ENCODE results near the gene HESX1. TPM values are rescaled to one million over a fixed set of nuclear protein-coding genes. Genes with fewer than 3 reads are reported as not detected.

HESX1 gene
- total RNA-seq, 1 donor from 2014 or later = 2.0 TPM

- DNase-seq (ENCODE audit: extremely low spot score, unreplicated experiment) = peak; percentile 51
- no peak overlapping the region for H3K27ac Mint-ChIP-seq (ENCODE audit: unreplicated experiment)
- TF ChIP-seq, protein P1, sequence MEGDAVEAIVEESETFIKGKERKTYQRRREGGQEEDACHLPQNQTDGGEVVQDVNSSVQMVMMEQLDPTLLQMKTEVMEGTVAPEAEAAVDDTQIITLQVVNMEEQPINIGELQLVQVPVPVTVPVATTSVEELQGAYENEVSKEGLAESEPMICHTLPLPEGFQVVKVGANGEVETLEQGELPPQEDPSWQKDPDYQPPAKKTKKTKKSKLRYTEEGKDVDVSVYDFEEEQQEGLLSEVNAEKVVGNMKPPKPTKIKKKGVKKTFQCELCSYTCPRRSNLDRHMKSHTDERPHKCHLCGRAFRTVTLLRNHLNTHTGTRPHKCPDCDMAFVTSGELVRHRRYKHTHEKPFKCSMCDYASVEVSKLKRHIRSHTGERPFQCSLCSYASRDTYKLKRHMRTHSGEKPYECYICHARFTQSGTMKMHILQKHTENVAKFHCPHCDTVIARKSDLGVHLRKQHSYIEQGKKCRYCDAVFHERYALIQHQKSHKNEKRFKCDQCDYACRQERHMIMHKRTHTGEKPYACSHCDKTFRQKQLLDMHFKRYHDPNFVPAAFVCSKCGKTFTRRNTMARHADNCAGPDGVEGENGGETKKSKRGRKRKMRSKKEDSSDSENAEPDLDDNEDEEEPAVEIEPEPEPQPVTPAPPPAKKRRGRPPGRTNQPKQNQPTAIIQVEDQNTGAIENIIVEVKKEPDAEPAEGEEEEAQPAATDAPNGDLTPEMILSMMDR (IDR thresholded peaks at IDR 0.05) = no peak
- peaks cover 51% of the 10 kb centered on the region for H3K27me3 Mint-ChIP-seq (ENCODE audit: unreplicated experiment)
- H3K36me3 Mint-ChIP-seq (ENCODE audit: unreplicated experiment) = no peaks in the 10 kb centered on the region
- no peaks in the 10 kb centered on the region for H3K9me3 Mint-ChIP-seq (ENCODE audit: unreplicated experiment)
- peaks cover 8% of the 10 kb centered on the region for H3K4me1 Mint-ChIP-seq (ENCODE audit: unreplicated experiment)
- no peak overlapping the region for H3K4me3 Mint-ChIP-seq (ENCODE audit: unreplicated experiment)
Measured at GRCh38 chr3:57168151-57168550, 31.6 kb downstream of the HESX1 start.

DNA sequence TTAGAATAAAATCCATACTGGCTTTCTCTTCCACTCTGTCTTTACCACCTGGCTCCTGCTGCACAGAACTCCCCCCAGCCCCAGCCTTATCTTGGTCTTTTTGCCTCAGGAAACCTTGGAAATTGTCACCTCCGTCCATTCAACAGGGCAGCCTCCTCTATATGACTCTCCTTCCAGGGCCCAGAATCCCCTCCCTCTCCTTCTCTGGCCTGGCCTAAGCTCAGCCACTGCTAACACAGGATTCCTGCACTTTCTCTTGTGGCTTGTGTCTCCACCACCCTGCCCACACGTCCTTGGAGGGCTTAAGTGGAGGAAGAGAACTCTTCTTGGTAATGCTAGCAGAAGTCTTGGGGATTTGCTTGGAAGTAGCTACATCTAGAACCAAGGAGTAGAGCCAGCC, 33.1 kb downstream of the HESX1 start:
- H3K9me3 Mint-ChIP-seq (ENCODE audit: unreplicated experiment) = no peaks in the 10 kb centered on the region
- TF ChIP-seq, protein P1 (IDR thresholded peaks at IDR 0.05) = no peak
- H3K36me3 Mint-ChIP-seq (ENCODE audit: unreplicated experiment) = no peaks in the 10 kb centered on the region
- H3K4me1 Mint-ChIP-seq (ENCODE audit: unreplicated experiment) = peaks cover 8% of the 10 kb centered on the region
- peak; percentile 44 for DNase-seq (ENCODE audit: extremely low spot score, unreplicated experiment)
- H3K27ac Mint-ChIP-seq (ENCODE audit: unreplicated experiment) = no peak overlapping the region
- no peak overlapping the region for H3K4me3 Mint-ChIP-seq (ENCODE audit: unreplicated experiment)
- H3K27me3 Mint-ChIP-seq (ENCODE audit: unreplicated experiment) = peaks cover 58% of the 10 kb centered on the region

GRCh38 chr3:57165641-57166040, 34.1 kb downstream of the HESX1 start:
- Mint-ChIP-seq H3K36me3 (ENCODE audit: unreplicated experiment) (no peaks in the 10 kb centered on the region), H3K27me3 (ENCODE audit: unreplicated experiment) (peaks cover 53% of the 10 kb centered on the region), H3K4me1 (ENCODE audit: unreplicated experiment) (peaks cover 17% of the 10 kb centered on the region), H3K4me3 (ENCODE audit: unreplicated experiment) (no peak overlapping the region), H3K27ac (ENCODE audit: unreplicated experiment) (no peak overlapping the region), H3K9me3 (ENCODE audit: unreplicated experiment) (no peaks in the 10 kb centered on the region)
- no peak for DNase-seq (ENCODE audit: extremely low spot score, unreplicated experiment)
- TF ChIP-seq, protein P1 (IDR thresholded peaks at IDR 0.05) = no peak

DNA sequence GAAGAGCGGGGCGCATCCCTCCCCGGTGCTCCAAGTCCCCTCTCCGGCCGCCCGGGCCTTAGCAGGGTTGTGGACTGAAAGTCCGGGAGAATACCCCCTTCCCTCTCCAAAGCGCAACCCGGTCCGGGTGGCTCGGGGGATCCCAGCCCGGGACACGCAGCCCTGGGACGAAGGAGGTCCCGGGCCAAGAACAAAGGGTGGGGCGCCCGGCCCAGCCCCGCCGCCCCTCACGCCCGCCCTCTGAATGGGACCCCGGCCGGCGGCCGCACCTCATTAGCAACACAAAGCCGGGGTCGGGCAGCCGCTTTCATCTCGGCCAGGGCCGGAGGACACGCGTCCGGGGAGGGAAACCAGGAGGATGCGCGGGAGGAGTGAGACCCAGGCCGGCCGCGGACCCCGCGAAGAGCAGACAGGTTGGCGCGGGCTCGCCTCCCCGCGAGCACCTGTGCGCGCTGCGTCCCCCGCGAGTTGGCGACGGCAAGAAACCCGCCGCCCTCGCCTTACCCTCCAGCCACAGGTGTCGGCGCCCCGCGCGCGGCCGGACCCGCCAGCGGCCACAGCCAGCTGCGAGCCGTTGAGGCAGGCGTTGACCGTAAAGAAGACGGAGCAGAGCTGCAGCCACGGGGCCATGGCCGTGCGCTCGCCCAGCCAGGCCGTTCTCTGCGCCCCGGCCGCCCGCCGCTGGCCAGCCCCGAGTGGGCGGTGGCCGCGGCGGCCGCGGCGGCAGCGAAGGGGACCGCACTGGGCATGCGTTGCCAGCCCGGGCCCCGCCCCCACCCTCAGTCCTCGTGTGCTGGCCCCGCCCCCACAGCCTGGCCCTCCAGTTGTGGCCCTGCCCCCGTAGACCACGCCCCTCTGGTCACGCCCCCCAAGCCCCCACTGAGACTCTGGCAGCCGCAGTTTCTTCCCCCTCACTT, 34.9 kb downstream of the HESX1 start, which contains the start of gene IL17RD:
Gene IL17RD, minus strand, starts transcription at position 697 of the 917 bp plus-strand sequence. Its CDS starts 67 bp downstream, at position 630.
- Mint-ChIP-seq H3K4me1 (ENCODE audit: unreplicated experiment) (peaks cover 18% of the 10 kb centered on the region), H3K4me3 (ENCODE audit: unreplicated experiment) (peak within 1 kb of the TSS; percentile 79), H3K9me3 (ENCODE audit: unreplicated experiment) (no peaks in the 10 kb centered on the region), H3K36me3 (ENCODE audit: unreplicated experiment) (no peaks in the 10 kb centered on the region), H3K27ac (ENCODE audit: unreplicated experiment) (no peak within 1 kb of the TSS), H3K27me3 (ENCODE audit: unreplicated experiment) (peaks cover 51% of the 10 kb centered on the region)
- TF ChIP-seq, protein P1 (IDR thresholded peaks at IDR 0.05) = no peak
- peak; percentile 88 for DNase-seq (ENCODE audit: extremely low spot score, unreplicated experiment)

- DNase-seq (ENCODE audit: extremely low spot score, unreplicated experiment) = no peak
- Mint-ChIP-seq H3K27ac (ENCODE audit: unreplicated experiment) (no peak overlapping the region), H3K27me3 (ENCODE audit: unreplicated experiment) (peaks cover 50% of the 10 kb centered on the region), H3K36me3 (ENCODE audit: unreplicated experiment) (no peaks in the 10 kb centered on the region), H3K4me1 (ENCODE audit: unreplicated experiment) (peaks cover 23% of the 10 kb centered on the region), H3K4me3 (ENCODE audit: unreplicated experiment) (peak overlapping the region; percentile 79), H3K9me3 (ENCODE audit: unreplicated experiment) (no peaks in the 10 kb centered on the region)
- TF ChIP-seq, protein P1 (IDR thresholded peaks at IDR 0.05) = no peak
Measured at GRCh38 chr3:57164217-57164656, 35.5 kb downstream of the HESX1 start.

All from osteocyte (in vitro differentiated cells).